Measurements from ENCODE around the gene DUSP9. TPM values are rescaled to one million over a fixed set of nuclear protein-coding genes. Genes with fewer than 3 reads are reported as not detected.

DUSP9 gene
- total RNA-seq, 2 donors from 2014 or later = 0.18 to 0.31 TPM

- TF ChIP-seq CTCF (conservative IDR thresholded peaks at IDR 0.05) = peak; percentile 70
Measured at GRCh38 chrX:153687121-153688039, 40.4 kb downstream of the DUSP9 start, which contains the start of gene SLC6A8. Gene SLC6A8, plus strand, starts transcription at chrX:153687926. Its CDS starts 649 bp downstream, at chrX:153688575.

GRCh38 chrX:153688071-153688470 is 41.1 kb downstream of the DUSP9 start:
- Histone ChIP-seq H3K36me3 (ENCODE audit: control insufficient read depth, insufficient read depth, low read length) (no peaks in the 10 kb centered on the region), H3K9ac (ENCODE audit: extremely low read depth, low read length, poor library complexity, severe bottlenecking) (no peak overlapping the region), H3K4me1 (ENCODE audit: control insufficient read depth, insufficient read depth, low read length) (no peaks in the 10 kb centered on the region), H3K9me3 (ENCODE audit: control insufficient read depth, low read length) (no peaks in the 10 kb centered on the region), H3K27me3 (ENCODE audit: control insufficient read depth, insufficient read depth, low read length, poor library complexity, severe bottlenecking) (no peaks in the 10 kb centered on the region), H3K27ac (ENCODE audit: low read depth, low read length) (no peak overlapping the region), H3K4me3 (ENCODE audit: low read length) (no peak overlapping the region)
- no peak for TF ChIP-seq CTCF (conservative IDR thresholded peaks at IDR 0.05)
- Mint-ChIP-seq H3K36me3 (ENCODE audit: low read depth) (peaks cover 7% of the 10 kb centered on the region), H3K4me1 (peaks cover 9% of the 10 kb centered on the region), H3K27me3 (ENCODE audit: insufficient read depth) (no peaks in the 10 kb centered on the region), H3K9me3 (peaks cover 49% of the 10 kb centered on the region), H3K27ac (no peak overlapping the region), H3K4me3 (peak overlapping the region; percentile 47)
- DNase-seq = no peak
- WGBS, 2 experiments (ENCODE audit: insufficient coverage in 1 of 2, insufficient read length in 1 of 2) = 0% methylated on average over 29 of the region's 69 CpGs; no CpG with 5 or more reads in 1 of the 2 experiments

More at GRCh38 chrX:153687121-153688039, 40.4 kb downstream of the DUSP9 start, which contains the start of gene SLC6A8:
- H3K4me3 Mint-ChIP-seq = peak within 1 kb of the TSS; percentile 47
- H3K9me3 ChIP-seq (ENCODE audit: control insufficient read depth, low read length) = no peaks in the 10 kb centered on the region
- DNase-seq = peak; percentile 87
- peaks cover 5% of the 10 kb centered on the region for H3K36me3 Mint-ChIP-seq (ENCODE audit: low read depth)
- peak within 1 kb of the TSS; percentile 64 for H3K27ac Mint-ChIP-seq
- peaks cover 9% of the 10 kb centered on the region for H3K4me1 Mint-ChIP-seq
- no peaks in the 10 kb centered on the region for H3K36me3 ChIP-seq (ENCODE audit: control insufficient read depth, insufficient read depth, low read length)
- no peaks in the 10 kb centered on the region for H3K27me3 Mint-ChIP-seq (ENCODE audit: insufficient read depth)
- H3K9ac ChIP-seq (ENCODE audit: extremely low read depth, low read length, poor library complexity, severe bottlenecking) = no peak within 1 kb of the TSS
- 1 to 17% methylated on average over 1 to 36 of the region's 66 CpGs for WGBS, 2 experiments (ENCODE audit: insufficient coverage in 1 of 2, insufficient read length in 1 of 2)
- no peaks in the 10 kb centered on the region for H3K27me3 ChIP-seq (ENCODE audit: control insufficient read depth, insufficient read depth, low read length, poor library complexity, severe bottlenecking)
- H3K4me1 ChIP-seq (ENCODE audit: control insufficient read depth, insufficient read depth, low read length) = no peaks in the 10 kb centered on the region
- peaks cover 50% of the 10 kb centered on the region for H3K9me3 Mint-ChIP-seq
- peak within 1 kb of the TSS; percentile 96 for H3K27ac ChIP-seq (ENCODE audit: low read depth, low read length)
- H3K4me3 ChIP-seq (ENCODE audit: low read length) = no peak within 1 kb of the TSS

GRCh38 chrX:153688506-153688905 is 41.5 kb downstream of the DUSP9 start:
- Histone ChIP-seq H3K27me3 (ENCODE audit: control insufficient read depth, insufficient read depth, low read length, poor library complexity, severe bottlenecking) (no peaks in the 10 kb centered on the region), H3K9ac (ENCODE audit: extremely low read depth, low read length, poor library complexity, severe bottlenecking) (no peak overlapping the region), H3K4me1 (ENCODE audit: control insufficient read depth, insufficient read depth, low read length) (no peaks in the 10 kb centered on the region), H3K4me3 (ENCODE audit: low read length) (no peak overlapping the region), H3K36me3 (ENCODE audit: control insufficient read depth, insufficient read depth, low read length) (no peaks in the 10 kb centered on the region), H3K9me3 (ENCODE audit: control insufficient read depth, low read length) (no peaks in the 10 kb centered on the region), H3K27ac (ENCODE audit: low read depth, low read length) (no peak overlapping the region)
- Mint-ChIP-seq H3K36me3 (ENCODE audit: low read depth) (peaks cover 7% of the 10 kb centered on the region), H3K27me3 (ENCODE audit: insufficient read depth) (no peaks in the 10 kb centered on the region), H3K4me3 (peak overlapping the region; percentile 40), H3K27ac (no peak overlapping the region), H3K4me1 (peaks cover 9% of the 10 kb centered on the region), H3K9me3 (peaks cover 48% of the 10 kb centered on the region)
- no peak for TF ChIP-seq CTCF (conservative IDR thresholded peaks at IDR 0.05)
- no peak for DNase-seq
- 0% methylated on average over 49 of the region's 57 CpGs; no CpG with 5 or more reads in 1 of the 2 experiments for WGBS, 2 experiments (ENCODE audit: insufficient coverage in 1 of 2, insufficient read length in 1 of 2)

Measured in endodermal cell (in vitro differentiated cells).